Stimulated activated CD8-positive, alpha-beta memory T cell treated with anti-CD3 and anti-CD28 coated beads, Interleukin-7, amount 100 ng/mL, for 1 hour (primary cell): Measurements from ENCODE around the gene EVA1B.

Source experiments
- DNase-seq, 2 donors: peaks; one replicate each; pipeline ENCODE4 v3.0.0-alpha.2; 2020; ENCODE audit warnings: low read depth in 2 of 2

Gene EVA1B

DNA sequence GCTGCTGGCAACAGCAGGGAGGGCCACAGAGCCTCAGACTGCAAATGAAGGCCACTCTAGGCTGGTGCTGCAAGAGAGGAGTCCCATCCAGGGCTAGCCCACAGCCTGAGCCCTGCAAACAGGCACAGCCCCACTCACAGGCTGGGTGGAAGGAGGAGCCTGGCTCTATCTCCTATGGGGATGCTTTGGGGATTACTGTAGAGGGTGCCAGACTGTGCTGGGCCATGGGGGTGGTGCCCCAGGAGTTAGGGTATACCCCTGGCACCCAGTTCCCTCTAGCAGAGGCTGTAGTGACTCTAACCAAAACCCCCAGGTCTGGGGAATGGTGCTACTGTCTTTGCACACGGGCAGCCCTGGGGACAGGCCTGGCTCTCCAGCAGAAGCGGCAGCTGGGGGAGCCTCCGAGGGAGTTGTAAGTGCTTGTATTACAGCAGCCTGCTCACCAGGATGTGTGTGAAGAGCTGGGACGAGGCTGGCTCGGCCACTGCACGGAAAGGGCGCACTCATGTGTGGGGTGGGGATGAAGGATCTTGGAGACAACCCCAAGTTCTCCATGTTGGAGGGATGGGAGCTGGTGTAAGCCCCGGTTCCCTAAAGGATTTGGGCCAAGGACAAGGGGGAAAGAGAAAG, 23.4 kb upstream of the EVA1B start:
- DNase-seq, result no peak

DNA sequence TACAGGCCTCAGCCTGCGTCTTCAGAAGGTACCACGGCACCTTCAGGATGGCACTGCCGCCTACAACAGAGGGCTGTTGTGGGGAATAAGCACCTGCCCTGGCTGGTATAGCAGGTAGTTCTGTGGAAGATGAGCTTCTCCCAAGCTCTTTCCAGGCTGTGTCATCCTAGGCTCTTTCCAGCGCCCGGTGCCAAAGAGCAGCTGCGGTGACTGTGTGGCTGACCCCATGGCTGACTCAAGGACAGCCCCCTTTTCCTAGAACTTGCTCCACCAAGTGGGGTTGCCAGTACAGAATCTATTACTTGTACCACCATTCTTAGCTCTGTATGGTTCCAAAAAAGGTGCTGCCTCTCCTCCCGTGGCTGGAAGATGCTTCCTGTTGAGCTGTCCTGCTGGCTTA, 21.9 kb upstream of the EVA1B start:
- no peak for DNase-seq

DNA sequence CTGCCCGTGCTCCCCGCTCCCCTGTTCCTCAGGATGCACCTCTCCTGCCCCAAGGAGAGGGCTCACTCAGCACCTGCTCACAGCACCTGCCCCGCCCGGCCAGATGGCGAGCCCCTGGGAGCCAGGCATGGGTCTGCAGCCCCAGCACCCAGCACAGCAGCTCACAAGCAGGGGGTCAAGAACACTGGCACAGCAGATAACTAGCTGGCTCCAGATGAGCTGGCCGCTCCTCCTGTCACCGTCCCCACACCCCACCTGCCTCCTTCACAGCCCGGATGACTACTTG, 20.9 kb upstream of the EVA1B start:
- no peak for DNase-seq

GRCh38 chr1:36343651-36344394, 20.4 kb upstream of the EVA1B start:
- no peak for DNase-seq

DNA sequence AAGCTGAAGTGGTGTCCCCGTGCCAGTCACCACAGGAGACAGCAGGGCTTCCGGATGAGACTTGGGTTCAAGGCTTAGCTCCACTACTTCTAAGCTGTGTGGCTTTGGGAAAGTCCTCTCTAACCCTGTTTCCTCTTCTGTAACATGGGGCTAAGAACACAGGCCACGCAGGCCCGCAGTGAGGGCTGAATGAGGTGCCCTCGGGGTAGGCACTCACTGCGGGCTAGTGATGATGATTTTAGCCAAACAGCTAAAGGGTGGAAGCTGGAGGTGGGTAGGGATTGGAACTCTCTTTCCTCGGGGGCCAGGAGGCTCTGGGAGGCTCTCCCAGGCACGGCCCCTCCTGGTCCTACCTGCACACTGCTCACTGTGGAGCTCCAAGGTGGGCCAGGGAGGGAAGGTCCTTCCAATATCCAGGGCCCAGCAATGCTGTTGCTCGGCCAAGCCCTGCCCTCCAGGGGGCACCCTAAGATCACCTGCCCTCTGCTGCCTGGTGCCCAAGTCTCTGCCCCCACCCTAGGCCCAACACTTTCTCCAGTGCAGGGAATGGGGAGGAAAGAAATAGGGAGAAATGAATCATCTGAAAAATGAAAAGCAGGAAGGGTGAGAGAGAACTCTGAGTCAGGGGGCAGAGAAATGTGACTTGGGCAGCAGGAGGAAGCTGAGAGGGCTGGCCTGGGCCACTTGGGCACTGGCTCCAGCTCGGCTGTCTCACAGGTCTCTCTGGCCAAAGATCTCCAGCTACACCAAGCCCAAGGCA, 19.2 kb upstream of the EVA1B start:
- DNase-seq, result peak in 1 of 2 donors; percentile 41

DNA sequence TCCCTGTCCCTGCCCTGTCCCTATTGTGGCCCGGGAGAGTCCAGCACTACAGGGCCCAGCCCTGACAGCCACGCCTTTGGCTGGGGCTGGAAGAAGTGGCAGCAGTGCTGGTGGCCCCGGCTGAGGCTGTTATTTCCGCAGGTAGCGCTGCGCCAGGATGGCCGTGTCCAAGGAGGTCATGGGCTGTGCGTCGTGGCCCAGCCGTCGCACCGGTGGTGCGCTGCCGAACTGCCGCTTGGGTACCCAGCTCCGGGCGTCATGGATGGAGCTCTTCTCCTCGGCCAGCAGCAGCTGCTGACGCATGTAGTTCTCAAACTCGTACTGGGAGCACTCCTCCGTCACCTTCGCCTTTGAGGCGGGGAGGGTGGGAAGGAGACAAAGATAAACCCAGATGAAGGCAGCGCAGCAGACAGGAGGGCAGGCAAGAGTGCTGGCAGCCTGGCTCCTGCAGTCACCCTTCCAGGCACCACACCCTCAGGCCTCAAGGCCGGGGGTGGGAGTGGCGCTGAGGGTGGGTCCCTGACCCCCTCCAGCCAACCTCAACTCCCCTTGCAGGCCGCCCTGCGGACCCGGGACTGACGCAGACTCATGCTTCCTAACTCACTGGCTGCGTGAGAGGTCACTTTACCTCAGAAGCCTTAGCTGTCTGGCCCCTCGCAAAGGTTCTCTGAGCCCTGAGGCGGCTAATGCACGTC, 18.3 kb upstream of the EVA1B start:
- no peak for DNase-seq

- no peak for DNase-seq
These were observed 16.2 kb upstream of the EVA1B start for GRCh38 chr1:36339615-36340014.

DNA sequence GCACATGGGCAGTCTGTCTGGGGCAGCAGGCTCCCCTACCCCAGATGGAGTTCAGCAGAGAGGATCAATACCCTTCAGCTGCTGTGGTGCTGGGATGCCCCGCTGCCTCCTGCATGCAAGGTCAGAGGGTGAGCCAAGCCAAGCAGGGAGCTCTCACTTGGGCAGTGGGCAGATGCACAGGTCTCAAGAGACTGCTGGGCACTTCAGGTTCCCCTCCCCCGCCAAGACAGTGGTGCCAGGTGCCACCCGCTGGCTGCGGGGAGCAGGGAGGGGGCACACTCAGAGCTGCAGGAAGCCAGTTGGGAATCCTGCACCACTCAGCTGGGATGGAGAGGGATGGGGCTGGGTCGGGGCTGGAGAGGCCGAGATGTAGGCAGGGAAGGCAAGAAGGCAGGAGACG, 15.8 kb upstream of the EVA1B start:
- no peak for DNase-seq

DNA sequence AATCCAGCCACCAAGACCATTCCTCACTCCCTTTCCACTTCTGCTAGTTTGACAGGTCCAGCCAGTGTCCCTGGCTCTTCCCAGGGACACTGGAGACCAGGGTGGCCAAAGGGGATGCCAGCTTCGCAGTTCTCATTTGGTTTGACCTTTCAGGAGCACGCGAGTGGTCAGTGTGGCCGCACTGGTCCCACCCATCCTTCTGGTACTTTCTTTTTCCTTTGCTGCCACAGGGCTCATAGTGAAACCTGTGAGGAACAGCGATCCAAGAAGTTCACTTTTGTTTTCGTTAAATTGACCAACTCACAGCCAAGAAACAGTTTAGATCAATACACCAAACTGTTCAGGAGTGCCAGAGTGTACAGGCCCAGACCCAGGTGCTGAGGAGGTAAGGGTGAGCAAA, 14.4 kb upstream of the EVA1B start:
- DNase-seq, result no peak

- no peak for DNase-seq
These were observed 7.5 kb upstream of the EVA1B start for GRCh38 chr1:36330940-36331339.

GRCh38 chr1:36329817-36330216, 6.4 kb upstream of the EVA1B start:
- DNase-seq, result no peak

- no peak for DNase-seq
These were observed 5.3 kb upstream of the EVA1B start for GRCh38 chr1:36328713-36329112.

- no peak for DNase-seq
These were observed 4.6 kb upstream of the EVA1B start for GRCh38 chr1:36328088-36328480.

DNA sequence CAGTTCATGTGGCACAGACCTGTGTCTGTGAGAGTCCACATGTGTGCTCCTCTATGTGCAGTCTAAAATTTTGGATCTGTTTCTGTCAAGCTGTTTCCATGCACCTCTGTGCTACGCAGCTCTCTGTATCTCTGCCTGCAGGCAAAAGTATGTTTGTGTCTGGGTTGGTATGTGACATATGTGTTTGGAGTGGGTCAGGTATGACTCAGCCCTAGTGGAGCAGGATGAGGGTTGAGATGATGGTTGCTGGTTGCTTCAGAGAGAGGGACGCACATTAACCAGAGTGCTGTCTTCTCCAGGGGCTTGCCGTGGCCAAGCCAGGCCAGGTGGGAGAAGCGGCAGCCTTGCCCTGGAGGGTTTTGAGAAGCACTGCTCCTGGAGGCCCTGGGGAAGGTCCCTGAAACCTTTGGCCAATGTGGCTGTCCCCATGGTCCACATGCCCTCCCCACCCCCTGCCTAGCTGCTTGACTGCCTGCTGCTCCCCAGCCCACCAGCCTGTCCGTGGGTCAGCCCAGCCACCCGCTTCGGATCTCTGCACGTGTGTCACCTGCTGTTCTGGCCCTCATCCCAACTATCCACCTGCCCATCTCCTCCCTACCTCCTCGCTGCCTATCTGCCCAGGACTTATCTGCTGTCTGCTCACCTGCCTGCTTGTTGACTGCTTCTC, 4.1 kb upstream of the EVA1B start:
- DNase-seq, result no peak

GRCh38 chr1:36326499-36326898, 3.1 kb upstream of the EVA1B start:
- no peak for DNase-seq

- DNase-seq, result no peak
These were observed 883 bp upstream of the EVA1B start for GRCh38 chr1:36324353-36324703.

GRCh38 chr1:36322786-36323635, 434 bp downstream of the EVA1B start:
- DNase-seq, result no peak

GRCh38 chr1:36322041-36322785, 1.2 kb downstream of the EVA1B start:
- no peak for DNase-seq

- DNase-seq, result no peak
These were observed 2.1 kb downstream of the EVA1B start for GRCh38 chr1:36321119-36321951.

DNA sequence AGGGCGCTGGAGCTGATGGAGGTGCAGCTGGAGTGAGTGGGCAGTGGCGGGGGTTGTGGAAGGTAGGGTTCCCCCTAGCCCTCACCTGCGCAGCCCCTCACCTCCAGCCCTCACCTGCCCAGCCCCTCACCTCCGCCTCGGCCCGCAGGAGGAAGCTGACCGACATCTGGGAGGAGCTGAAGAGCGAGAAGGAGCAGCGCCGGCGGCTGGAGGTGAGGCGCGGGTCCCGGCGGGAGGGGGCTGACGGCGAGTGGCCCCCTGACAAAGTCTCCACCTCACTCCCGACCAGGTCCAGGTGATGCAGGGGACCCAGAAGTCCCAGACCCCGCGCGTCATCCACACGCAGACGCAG, 2.7 kb downstream of the EVA1B start:
- DNase-seq, result no peak
